CD4-positive, alpha-beta T cell treated with Interleukin-6 at 100 ng/mL for 8 hours (primary cell): ENCODE measurements around the gene OSBPL1A.
A peak's percentile ranks its signal among the peaks of the same experiment; 100 is the strongest.

ENCODE experiments used
- DNase-seq: peaks from one replicate; pipeline ENCODE4 v3.0.0-alpha.2; 2020; ENCODE audit warnings: mixed read lengths, low spot score

OSBPL1A gene

GRCh38 chr18:24121625-24122024, 276.0 kb downstream of the OSBPL1A start:
- no peak for DNase-seq

- DNase-seq, result no peak
Observed at GRCh38 chr18:24120676-24121075, 276.9 kb downstream of the OSBPL1A start.

DNA sequence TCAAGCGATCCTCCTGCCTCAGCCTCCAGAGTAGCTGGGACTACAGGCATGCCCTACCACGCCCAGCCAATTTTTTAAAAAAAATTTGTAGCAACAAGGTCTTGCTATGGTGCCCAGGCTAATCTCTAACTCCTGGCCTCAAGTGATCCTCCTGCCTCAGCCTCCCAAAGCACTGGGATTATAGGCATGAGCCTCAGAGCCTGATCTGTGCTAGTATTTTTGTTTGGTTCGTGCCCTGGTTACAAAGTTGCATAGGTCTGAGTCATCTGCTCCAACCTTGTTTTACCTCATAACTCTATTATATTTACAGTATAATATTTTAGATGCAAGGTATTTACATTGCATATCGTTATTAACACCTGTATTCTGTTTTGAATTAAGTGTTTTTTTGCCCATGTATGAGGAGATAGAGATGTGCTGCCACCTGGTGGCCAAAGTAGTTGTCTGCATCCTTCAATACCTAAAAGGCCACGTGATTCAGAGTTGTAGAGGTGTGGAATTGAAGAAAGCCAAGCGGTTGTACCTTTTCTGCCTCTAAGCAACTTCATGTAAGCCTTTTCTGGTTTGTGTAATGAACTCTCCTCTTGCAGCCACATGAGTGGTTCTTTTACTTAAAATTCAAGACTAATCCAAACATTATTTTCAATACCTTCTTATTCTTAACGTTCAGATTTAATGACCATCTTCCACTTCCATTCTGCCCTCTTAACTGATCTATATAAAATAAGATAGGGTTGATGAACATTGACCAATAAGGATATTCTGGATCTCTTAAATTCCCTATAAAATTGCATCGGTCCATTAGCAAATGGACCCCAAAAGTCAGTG, 278.7 kb downstream of the OSBPL1A start:
- peak; percentile 79 for DNase-seq

- no peak for DNase-seq
Observed at GRCh38 chr18:24115628-24116027, 282.0 kb downstream of the OSBPL1A start.

DNA sequence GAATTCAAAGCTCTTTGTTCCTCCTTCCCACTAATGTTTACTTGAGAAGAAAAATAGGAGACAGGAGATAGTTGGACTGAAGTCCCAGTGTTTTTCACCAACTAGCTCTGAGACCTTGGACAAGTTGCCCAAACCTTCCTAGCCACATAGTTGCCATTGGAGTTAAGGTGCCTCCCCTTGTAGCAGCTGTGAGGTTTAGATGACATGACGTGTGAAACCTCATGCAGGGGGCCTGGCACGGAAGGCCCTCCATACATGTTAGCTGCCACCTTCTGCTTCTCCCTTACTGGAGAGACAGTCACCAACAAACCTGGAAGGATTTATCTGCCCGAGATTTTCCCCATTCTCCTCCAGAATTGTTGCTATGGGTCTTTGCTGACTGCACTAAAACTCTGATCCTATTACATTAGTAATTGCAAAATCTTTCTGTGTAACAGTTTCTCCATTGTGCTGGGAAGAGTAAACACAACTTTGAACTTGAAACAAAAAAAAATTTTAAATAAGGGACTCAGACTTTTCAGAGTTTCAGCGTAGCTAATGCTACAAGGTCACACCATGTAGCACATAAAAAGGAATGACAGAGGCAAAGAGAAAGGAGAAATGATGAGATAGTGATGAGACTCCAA, 282.6 kb downstream of the OSBPL1A start:
- no peak for DNase-seq

DNA sequence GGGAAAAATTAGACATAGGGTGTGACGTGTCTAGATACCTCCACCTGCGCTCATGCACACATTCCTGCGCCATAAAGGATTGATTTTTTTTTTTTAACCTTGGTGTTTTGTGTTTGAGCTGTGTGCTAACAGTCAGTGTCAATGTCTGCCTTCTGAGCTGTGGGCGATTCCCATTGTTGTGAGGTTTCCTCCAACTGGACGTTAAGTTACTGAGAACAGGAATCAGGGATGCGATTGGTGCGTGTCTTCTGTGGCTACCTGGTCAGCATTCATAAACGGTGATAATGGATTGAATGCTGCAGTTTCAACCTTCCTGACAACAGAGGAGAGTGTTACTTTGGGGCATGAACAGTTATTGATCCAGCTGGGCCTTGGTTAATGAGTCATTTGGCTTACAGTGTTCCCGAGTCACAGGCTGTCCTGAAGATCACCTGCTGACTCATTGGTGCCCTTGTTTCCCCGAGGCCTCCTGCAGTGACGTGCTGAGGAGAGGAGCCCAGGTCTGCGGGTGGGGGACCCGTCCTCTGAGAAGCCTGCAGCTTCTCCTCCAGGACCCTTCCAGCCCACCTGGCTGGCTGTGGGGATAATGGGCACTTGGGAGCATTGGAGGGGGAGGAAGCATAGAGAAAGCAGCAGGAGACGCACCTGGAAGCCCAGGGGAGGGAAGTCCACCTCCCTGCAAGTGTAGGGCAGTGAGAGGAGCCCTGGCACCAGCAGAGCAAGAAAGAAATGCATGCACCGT, 284.6 kb downstream of the OSBPL1A start:
- DNase-seq, result no peak

GRCh38 chr18:24112464-24112863, 285.2 kb downstream of the OSBPL1A start:
- DNase-seq, result no peak
